ENCODE measurements around the gene SLC25A38. TPM values are rescaled to one million over a fixed set of nuclear protein-coding genes. Genes with fewer than 3 reads are reported as not detected.

SLC25A38 gene
- total and polyA plus RNA-seq, 10 of the 15 experiments (the other 5 are each of a cell fraction or from before 2014, with no cell fraction given), result 15.2 to 55.2 (median 39.2) TPM

- ChIA-PET POLR2A (no interaction called here), CTCF (interaction anchor here (1.0 kb wide), 1 partner anchor 18 kb away, joined by 4 read pairs; no protein-coding TSS in a partner anchor), RAD21 (ENCODE audit: unreplicated experiment) (no interaction called here), SMC1A (ENCODE audit: uncharacterized antibody, unreplicated experiment) (interaction anchor here (1.0 kb wide), 1 partner anchor 24 kb away, joined by 4 read pairs; no protein-coding TSS in a partner anchor)
- no peaks in the 10 kb centered on the region for H3K4me1 ChIP-seq (ENCODE audit: control insufficient read depth, insufficient read depth, low read length)
- no peaks in the 10 kb centered on the region; a peak in 1 of 4 replicates for H3K36me3 ChIP-seq (ENCODE audit: control insufficient read depth in 2 of 2, insufficient read depth in 2 of 2, low read length in 1 of 2)
- no peak overlapping the region for H3K4me2 ChIP-seq (ENCODE audit: control insufficient read depth, insufficient read depth)
- FAIRE-seq (no peak), DNase-seq (ENCODE audit: low read depth, low spot score) (no peak), ATAC-seq (no peak)
- H3K27me3 ChIP-seq (replicated peaks in 1 of 2; ENCODE audit: control insufficient read depth in 2 of 2, insufficient read depth in 2 of 2, low read length in 1 of 2), result no peaks in the 10 kb centered on the region
- no peak overlapping the region for H3K4me3 ChIP-seq
- H3K79me2 ChIP-seq (ENCODE audit: control insufficient read depth, insufficient read depth, low read length), result no peaks in the 10 kb centered on the region
- in situ Hi-C loops (cut with MboI) (no loop called here), intact Hi-C loops (cut with micrococcal nuclease; ENCODE audit: unreplicated experiment) (no loop called here)
- no peak overlapping the region for H2AFZ ChIP-seq (ENCODE audit: control insufficient read depth, low read depth, low read length)
- H3K9ac ChIP-seq (ENCODE audit: control insufficient read depth, insufficient read depth, low read length), result no peak overlapping the region
- H3K27ac ChIP-seq (ENCODE audit: control insufficient read depth, insufficient read depth), result no peak overlapping the region
- H4K20me1 ChIP-seq (ENCODE audit: control insufficient read depth, insufficient read depth), result no peaks in the 10 kb centered on the region
- no peak for TF ChIP-seq JUND (IDR thresholded peaks at IDR 0.05; ENCODE audit: low read depth, low read length)
- TF ChIP-seq KAT2A (conservative IDR thresholded peaks at IDR 0.05; ENCODE audit: control insufficient read depth, low read depth, low read length), result no peak
- TF ChIP-seq CEBPZ (IDR thresholded peaks at IDR 0.05; ENCODE audit: low read depth, low read length), result no peak
- no peak for TF ChIP-seq ZNF274 (IDR thresholded peaks at IDR 0.05; ENCODE audit: insufficient read depth, insufficient read length)
- no TSS peak for BruUV-seq (replicated peaks)
- 76% methylated on average over 1 of the region's 1 CpG for WGBS (ENCODE audit: insufficient coverage, insufficient replicate concordance, low lambda C conversion rate, missing lambda C conversion rate)
- no peaks in the 10 kb centered on the region for H3K9me3 ChIP-seq (replicated peaks; ENCODE audit: control insufficient read depth, insufficient read depth, low read length)
Measured at GRCh38 chr3:39423436-39423970, 40.3 kb downstream of the SLC25A38 start.
